AG09319 (cell line): Measurements from ENCODE around the gene PTPRD.

Experiments
- DNase-seq: peaks from one replicate; pipeline ENCODE4 v3.0.0-alpha.2; 2010; ENCODE audit warnings: low read depth; ENCODE audit errors: extremely low read depth
- CTCF ChIP-seq: IDR thresholded peaks from 2 replicates; pipeline ENCODE4 v1.5.1; 2011; ENCODE audit warnings: low read depth, mild to moderate bottlenecking, inconsistent platforms, low read length, moderate library complexity

PTPRD gene

GRCh38 chr9:8429157-8429556, 2183.6 kb downstream of the PTPRD start:
- no peak for DNase-seq
- TF ChIP-seq CTCF, result no peak

GRCh38 chr9:8428389-8428788, 2184.4 kb downstream of the PTPRD start:
- TF ChIP-seq CTCF, result no peak
- no peak for DNase-seq

- TF ChIP-seq CTCF, result no peak
- DNase-seq, result no peak
These were observed 2187.9 kb downstream of the PTPRD start for GRCh38 chr9:8424786-8425410.

- no peak for DNase-seq
- no peak for TF ChIP-seq CTCF
These were observed 2192.4 kb downstream of the PTPRD start for GRCh38 chr9:8420416-8420815.

GRCh38 chr9:8419596-8420275, 2193.1 kb downstream of the PTPRD start:
- no peak for TF ChIP-seq CTCF
- DNase-seq, result no peak

- TF ChIP-seq CTCF, result no peak
- no peak for DNase-seq
These were observed 2195.5 kb downstream of the PTPRD start for GRCh38 chr9:8417341-8417740.

- TF ChIP-seq CTCF, result no peak
- no peak for DNase-seq
These were observed 2200.5 kb downstream of the PTPRD start for GRCh38 chr9:8412327-8412726.
